MCF 10A (cell line): Measurements from ENCODE around the gene BSPH1. TPM values are rescaled to one million over a fixed set of nuclear protein-coding genes. Genes with fewer than 3 reads are reported as not detected.

ENCODE experiments used
- BruUV-seq: library from RNA; stranded (reverse); fragments of 400-500 nt; replicated peaks from 2 replicates; lab custom pipeline; 2021; lab: Mats Ljungman, UMichigan
- CTCF ChIA-PET: fragments of 300-600 bp; sonication (Branson Sonifier 250); formaldehyde crosslinking; extraction: SDS; loops from one replicate; lab custom pipeline; 2021; ENCODE audit warnings: antibody characterized with exemption, inconsistent platforms; lab: Yijun Ruan, JAX
- POLR2A ChIA-PET: fragments of 300-600, 350-650 bp; sonication (Branson Sonifier 250); formaldehyde crosslinking; extraction: SDS; loops from one replicate; lab custom pipeline; 2020; ENCODE audit warnings: antibody characterized with exemption, inconsistent platforms; lab: Yijun Ruan, JAX
- DNase-seq: peaks from one replicate; pipeline ENCODE4 v3.0.0-alpha.2; 2018; ENCODE audit not compliant: unreplicated experiment
- H3K27ac Mint-ChIP-seq: one replicate; pipeline ENCODE4 v1.8.0; 2022; ENCODE audit warnings: mild to moderate bottlenecking, low read depth, mixed read lengths; ENCODE audit not compliant: unreplicated experiment
- H3K27me3 Mint-ChIP-seq: one replicate; pipeline ENCODE4 v1.8.0; 2022; ENCODE audit warnings: mixed read lengths; ENCODE audit not compliant: insufficient read depth, unreplicated experiment
- H3K36me3 Mint-ChIP-seq: one replicate; pipeline ENCODE4 v1.8.0; 2022; ENCODE audit warnings: mild to moderate bottlenecking, moderate library complexity, mixed read lengths; ENCODE audit not compliant: insufficient read depth, unreplicated experiment
- H3K4me1 Mint-ChIP-seq: one replicate; pipeline ENCODE4 v1.8.0; 2022; ENCODE audit warnings: mixed read lengths; ENCODE audit not compliant: insufficient read depth, unreplicated experiment
- H3K4me3 Mint-ChIP-seq: one replicate; pipeline ENCODE4 v1.8.0; 2022; ENCODE audit warnings: mild to moderate bottlenecking, moderate library complexity, mixed read lengths; ENCODE audit not compliant: unreplicated experiment
- H3K9me3 Mint-ChIP-seq: one replicate; pipeline ENCODE4 v1.8.0; 2022; ENCODE audit warnings: mixed read lengths; ENCODE audit not compliant: unreplicated experiment
- intact Hi-C: fragments of 100-400 bp; cut with micrococcal nuclease; formaldehyde crosslinking; loops from 2 replicates; pipeline ENCODE4 v1.14.1; 2022
- total RNA-seq: library from RNA; stranded (reverse); gene quantifications from 2 replicates; pipeline ENCODE4 v1.2.3, GENCODE V29; 2022
- TF ChIP-seq, protein P1 (sequence below): fragments of 200-600 bp; IDR thresholded peaks from one replicate; pipeline ENCODE4 v1.8.0; 2022; ENCODE audit warnings: antibody characterized with exemption, mild to moderate bottlenecking; ENCODE audit not compliant: unreplicated experiment

The BSPH1 gene
- total RNA-seq, 1 experiment from 2014 or later = not detected

DNA sequence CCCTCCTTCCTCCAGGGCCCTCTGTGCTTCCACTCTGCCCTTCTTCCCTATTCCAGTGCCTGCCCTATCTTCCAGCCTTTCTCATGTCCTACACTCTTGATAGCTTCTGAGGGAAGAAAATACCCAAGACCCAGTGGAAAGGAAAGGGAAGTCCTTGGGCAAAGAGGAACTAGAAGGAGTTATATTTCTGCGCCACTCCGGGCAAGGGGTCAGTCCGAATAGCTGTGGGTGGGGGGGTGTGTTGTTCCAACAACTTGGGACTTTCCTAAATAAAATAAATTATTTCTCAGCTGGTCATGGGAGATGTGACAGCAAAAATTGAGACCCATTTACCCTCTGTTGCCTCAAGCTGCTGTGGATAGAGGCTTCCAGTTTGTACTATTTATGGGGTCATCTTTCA is 28.7 kb upstream of the BSPH1 start:
- H3K4me3 Mint-ChIP-seq = no peak overlapping the region
- TF ChIP-seq, protein P1, sequence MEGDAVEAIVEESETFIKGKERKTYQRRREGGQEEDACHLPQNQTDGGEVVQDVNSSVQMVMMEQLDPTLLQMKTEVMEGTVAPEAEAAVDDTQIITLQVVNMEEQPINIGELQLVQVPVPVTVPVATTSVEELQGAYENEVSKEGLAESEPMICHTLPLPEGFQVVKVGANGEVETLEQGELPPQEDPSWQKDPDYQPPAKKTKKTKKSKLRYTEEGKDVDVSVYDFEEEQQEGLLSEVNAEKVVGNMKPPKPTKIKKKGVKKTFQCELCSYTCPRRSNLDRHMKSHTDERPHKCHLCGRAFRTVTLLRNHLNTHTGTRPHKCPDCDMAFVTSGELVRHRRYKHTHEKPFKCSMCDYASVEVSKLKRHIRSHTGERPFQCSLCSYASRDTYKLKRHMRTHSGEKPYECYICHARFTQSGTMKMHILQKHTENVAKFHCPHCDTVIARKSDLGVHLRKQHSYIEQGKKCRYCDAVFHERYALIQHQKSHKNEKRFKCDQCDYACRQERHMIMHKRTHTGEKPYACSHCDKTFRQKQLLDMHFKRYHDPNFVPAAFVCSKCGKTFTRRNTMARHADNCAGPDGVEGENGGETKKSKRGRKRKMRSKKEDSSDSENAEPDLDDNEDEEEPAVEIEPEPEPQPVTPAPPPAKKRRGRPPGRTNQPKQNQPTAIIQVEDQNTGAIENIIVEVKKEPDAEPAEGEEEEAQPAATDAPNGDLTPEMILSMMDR = no peak
- H3K4me1 Mint-ChIP-seq = no peaks in the 10 kb centered on the region
- DNase-seq = no peak
- no peaks in the 10 kb centered on the region for H3K9me3 Mint-ChIP-seq
- no peaks in the 10 kb centered on the region for H3K36me3 Mint-ChIP-seq
- BruUV-seq = no TSS peak
- intact Hi-C loops = no loop called here
- CTCF ChIA-PET = no interaction called here
- POLR2A ChIA-PET = no interaction called here
- H3K27ac Mint-ChIP-seq = no peak overlapping the region
- peaks cover 94% of the 10 kb centered on the region for H3K27me3 Mint-ChIP-seq

DNA sequence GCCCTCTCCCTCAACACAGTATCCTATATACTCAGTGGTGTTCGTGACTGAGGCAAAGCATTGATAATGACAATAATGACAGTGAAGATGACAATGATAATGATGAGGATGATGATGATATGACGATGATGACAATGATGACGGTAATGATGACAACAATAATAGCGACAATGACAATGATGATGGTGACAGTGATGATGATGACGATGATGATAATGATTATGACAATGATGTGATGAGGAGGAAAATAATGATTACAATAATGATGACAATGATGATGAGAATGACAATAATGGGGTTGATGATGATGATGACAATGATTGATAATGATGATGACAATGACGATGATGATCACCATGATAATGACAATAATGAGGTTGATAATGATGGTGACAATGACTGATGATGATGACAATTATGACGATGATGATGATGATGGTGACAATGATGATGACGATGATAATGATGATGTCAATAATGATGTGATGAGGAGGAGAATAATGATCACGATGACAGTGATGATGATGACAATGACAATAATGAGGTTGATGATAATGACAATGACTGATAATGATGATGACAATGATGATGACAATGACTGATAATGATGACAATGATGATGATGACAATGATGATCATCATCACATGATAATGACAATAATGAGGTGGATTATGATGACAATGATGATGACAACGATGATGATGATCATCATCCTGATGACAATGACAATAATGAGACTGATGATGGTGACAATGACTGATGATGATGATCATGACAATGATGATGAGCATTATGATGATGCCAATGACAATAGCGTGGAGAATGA is 19.2 kb upstream of the BSPH1 start:
- no TSS peak for BruUV-seq
- intact Hi-C loops = no loop called here
- no peaks in the 10 kb centered on the region for H3K4me1 Mint-ChIP-seq
- no peak overlapping the region for H3K27ac Mint-ChIP-seq
- no peak overlapping the region for H3K4me3 Mint-ChIP-seq
- peaks cover 7% of the 10 kb centered on the region for H3K9me3 Mint-ChIP-seq
- POLR2A ChIA-PET = no interaction called here
- H3K27me3 Mint-ChIP-seq = peaks cover 17% of the 10 kb centered on the region
- TF ChIP-seq, protein P1 = no peak
- no peaks in the 10 kb centered on the region for H3K36me3 Mint-ChIP-seq
- CTCF ChIA-PET = interaction anchor here (0.7 kb wide), 1 partner anchor 144 kb away, joined by 3 read pairs; no protein-coding TSS in a partner anchor
- no peak for DNase-seq

DNA sequence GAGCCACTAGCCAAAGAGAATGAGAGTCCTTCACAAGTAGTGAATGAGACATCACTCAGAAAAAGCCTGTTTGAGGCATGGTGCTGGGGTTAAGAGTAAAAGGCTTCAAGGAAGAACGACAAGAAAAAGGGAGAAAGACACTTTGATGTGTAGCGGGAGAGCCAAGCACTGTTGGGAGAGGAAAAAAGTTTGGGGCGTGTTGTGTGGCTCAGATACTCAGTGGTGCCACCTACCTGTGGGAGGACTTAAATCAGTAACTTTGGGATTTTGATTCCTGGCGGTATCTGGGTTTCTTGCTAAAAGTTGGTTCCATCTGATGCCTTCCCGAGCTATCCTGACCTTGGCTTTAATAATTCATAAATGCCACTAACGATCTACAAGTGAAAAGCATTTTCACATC is 14.8 kb upstream of the BSPH1 start:
- no peaks in the 10 kb centered on the region for H3K4me1 Mint-ChIP-seq
- peaks cover 7% of the 10 kb centered on the region for H3K9me3 Mint-ChIP-seq
- ChIA-PET CTCF (interaction anchor here (0.8 kb wide), 1 partner anchor 33 kb away, joined by 3 read pairs; no protein-coding TSS in a partner anchor), POLR2A (no interaction called here)
- no peak for DNase-seq
- no peak overlapping the region for H3K4me3 Mint-ChIP-seq
- BruUV-seq = no TSS peak
- H3K36me3 Mint-ChIP-seq = no peaks in the 10 kb centered on the region
- H3K27me3 Mint-ChIP-seq = peaks cover 31% of the 10 kb centered on the region
- H3K27ac Mint-ChIP-seq = no peak overlapping the region
- TF ChIP-seq, protein P1 = peak; percentile 23
- intact Hi-C loops = no loop called here

DNA sequence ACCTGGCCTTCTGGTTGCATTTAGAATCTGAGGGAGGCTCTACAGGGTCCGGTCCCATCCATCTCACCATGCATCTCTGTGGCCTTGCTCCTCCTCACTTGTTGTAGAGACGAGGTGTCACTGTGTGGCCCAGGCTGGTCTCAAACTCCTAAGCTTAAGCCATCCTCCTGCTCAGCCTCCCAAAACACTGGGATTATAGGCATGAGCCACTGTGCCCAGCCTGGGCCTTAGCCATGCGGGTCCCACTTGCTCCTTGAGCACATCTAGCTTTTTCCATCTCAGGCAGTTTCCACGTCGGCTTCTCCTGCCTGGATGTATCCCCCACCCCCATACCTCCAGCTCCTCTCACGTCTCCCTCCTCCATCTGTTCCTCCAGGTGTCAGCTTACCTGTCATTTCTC is 12.3 kb upstream of the BSPH1 start:
- intact Hi-C loops = no loop called here
- Mint-ChIP-seq H3K36me3 (no peaks in the 10 kb centered on the region), H3K4me3 (no peak overlapping the region), H3K27ac (no peak overlapping the region), H3K27me3 (peaks cover 31% of the 10 kb centered on the region), H3K9me3 (peaks cover 7% of the 10 kb centered on the region), H3K4me1 (no peaks in the 10 kb centered on the region)
- TF ChIP-seq, protein P1 = no peak
- CTCF ChIA-PET = interaction anchor here (0.5 to 0.6 kb wide), 2 partner anchors 85 to 148 kb away, joined by 3 read pairs; no protein-coding TSS in a partner anchor
- POLR2A ChIA-PET = no interaction called here
- no TSS peak for BruUV-seq
- no peak for DNase-seq
